Omental fat pad (tissue), 4 donors: ENCODE results near the gene TCEA3. TPM values are rescaled to one million over a fixed set of nuclear protein-coding genes. Genes with fewer than 3 reads are reported as not detected.

Experiments
- ATAC-seq: fragments of 150-250 bp; one replicate; pipeline ENCODE4 v1.9.1; 2016; ENCODE audit warnings: mild to moderate bottlenecking, moderate library complexity; ENCODE audit not compliant: low FRiP score
- DNase-seq: peaks from one replicate; pipeline ENCODE4 v3.0.0-alpha.2; 2019; ENCODE audit warnings: low spot score
- total RNA-seq, 4 donors: library from RNA; depleted of rRNA; stranded (reverse); fragments of >200 nt; gene quantifications; one replicate each; pipeline ENCODE4 v1.1.0, GENCODE V29; 2016
- TF ChIP-seq, protein P1 (sequence below), 3 donors: fragments of 450-650 bp; IDR thresholded peaks; one replicate each; pipeline ENCODE4 v1.5.1; 2016 to 2017; ENCODE audit warnings: antibody characterized with exemption in 3 of 3, mild to moderate bottlenecking in 3 of 3, moderate library complexity in 2 of 3

The TCEA3 gene
- total RNA-seq, 4 donors from 2014 or later = 5.0 to 13.2 (median 7.5) TPM

GRCh38 chr1:23358310-23358875 is 66.2 kb downstream of the TCEA3 start:
- no peak for ATAC-seq

GRCh38 chr1:23357138-23357908 is 67.2 kb downstream of the TCEA3 start:
- ATAC-seq = no peak
- TF ChIP-seq, protein P1, sequence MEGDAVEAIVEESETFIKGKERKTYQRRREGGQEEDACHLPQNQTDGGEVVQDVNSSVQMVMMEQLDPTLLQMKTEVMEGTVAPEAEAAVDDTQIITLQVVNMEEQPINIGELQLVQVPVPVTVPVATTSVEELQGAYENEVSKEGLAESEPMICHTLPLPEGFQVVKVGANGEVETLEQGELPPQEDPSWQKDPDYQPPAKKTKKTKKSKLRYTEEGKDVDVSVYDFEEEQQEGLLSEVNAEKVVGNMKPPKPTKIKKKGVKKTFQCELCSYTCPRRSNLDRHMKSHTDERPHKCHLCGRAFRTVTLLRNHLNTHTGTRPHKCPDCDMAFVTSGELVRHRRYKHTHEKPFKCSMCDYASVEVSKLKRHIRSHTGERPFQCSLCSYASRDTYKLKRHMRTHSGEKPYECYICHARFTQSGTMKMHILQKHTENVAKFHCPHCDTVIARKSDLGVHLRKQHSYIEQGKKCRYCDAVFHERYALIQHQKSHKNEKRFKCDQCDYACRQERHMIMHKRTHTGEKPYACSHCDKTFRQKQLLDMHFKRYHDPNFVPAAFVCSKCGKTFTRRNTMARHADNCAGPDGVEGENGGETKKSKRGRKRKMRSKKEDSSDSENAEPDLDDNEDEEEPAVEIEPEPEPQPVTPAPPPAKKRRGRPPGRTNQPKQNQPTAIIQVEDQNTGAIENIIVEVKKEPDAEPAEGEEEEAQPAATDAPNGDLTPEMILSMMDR (IDR thresholded peaks at IDR 0.05) = no peak
- DNase-seq = no peak

More at GRCh38 chr1:23358310-23358875, 66.2 kb downstream of the TCEA3 start:
- TF ChIP-seq, protein P1 (IDR thresholded peaks at IDR 0.05) = no peak
- no peak for DNase-seq

GRCh38 chr1:23356471-23357137 is 67.9 kb downstream of the TCEA3 start:
- ATAC-seq (no peak), DNase-seq (no peak)
- TF ChIP-seq, protein P1 (IDR thresholded peaks at IDR 0.05) = no peak

- DNase-seq = no peak
- TF ChIP-seq, protein P1 (IDR thresholded peaks at IDR 0.05) = no peak
- ATAC-seq = no peak
Measured at GRCh38 chr1:23354245-23354644, 70.3 kb downstream of the TCEA3 start.

DNA sequence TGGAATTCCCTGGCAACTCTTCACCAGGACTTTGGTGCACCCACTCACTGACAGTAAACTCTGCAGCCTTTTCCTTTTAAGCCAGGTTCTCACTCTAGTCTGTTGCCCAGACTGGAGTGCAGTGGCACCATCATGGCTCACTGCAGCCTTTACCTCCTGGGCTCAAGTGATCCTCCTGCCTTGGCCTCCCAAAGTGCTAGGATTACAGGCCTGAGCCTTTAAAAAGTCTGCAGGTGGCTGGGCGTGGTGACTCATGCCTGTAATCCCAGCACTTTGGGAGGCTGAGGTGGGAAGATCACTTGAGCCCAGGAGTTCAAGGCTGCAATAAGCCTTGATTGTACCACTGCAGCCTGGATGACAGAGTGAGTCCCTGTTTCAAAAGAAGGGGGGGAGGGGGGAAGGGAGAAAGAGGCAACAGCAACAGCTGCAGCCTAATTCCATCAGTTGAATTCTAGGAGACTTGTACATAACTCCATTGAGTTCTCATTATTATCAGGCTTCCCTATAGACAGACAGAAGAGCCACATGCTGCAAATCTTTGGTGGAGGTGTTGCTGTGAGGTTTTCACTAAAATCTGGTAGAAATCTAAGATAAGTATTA is 72.4 kb downstream of the TCEA3 start:
- DNase-seq (no peak), ATAC-seq (no peak)
- TF ChIP-seq, protein P1 (IDR thresholded peaks at IDR 0.05) = no peak

DNA sequence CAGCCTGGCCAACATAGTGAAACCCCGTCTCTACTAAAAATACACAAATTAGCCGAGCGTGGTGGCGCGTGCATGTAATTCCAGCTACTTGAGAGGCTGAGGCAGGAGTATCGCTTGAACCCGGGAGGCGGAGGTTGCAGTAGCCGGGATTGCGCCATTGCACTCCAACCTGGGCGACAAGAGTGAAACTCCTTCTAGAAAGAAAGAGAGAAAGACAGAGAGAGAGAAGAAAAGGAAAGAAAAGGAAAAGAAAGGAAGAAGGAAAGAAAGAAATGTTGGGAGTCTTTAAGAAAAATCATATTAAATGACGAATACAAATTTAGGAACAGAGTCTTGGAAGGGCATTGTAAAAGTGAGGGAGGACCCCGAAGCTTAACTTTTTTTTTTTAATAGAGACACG is 78.6 kb downstream of the TCEA3 start:
- TF ChIP-seq, protein P1 (IDR thresholded peaks at IDR 0.05) = no peak
- DNase-seq (no peak), ATAC-seq (no peak)
